GM23338 (cell line): Measurements from ENCODE around the gene TVP23A. TPM values are rescaled to one million over a fixed set of nuclear protein-coding genes. Genes with fewer than 3 reads are reported as not detected.

Source experiments
- ATAC-seq: fragments of 200-7000 bp; cut with Tn5 transposase; 3 replicates; pipeline ENCODE4 v1.9.1; 2020
- DNase-seq: peaks from one replicate; pipeline ENCODE4 v3.0.0-alpha.2; 2015; ENCODE audit warnings: low spot score
- H2AFZ ChIP-seq: fragments of 200-600 bp; sonication (generic); 2 replicates; pipeline ENCODE4 v1.8.0; 2016; ENCODE audit warnings: antibody characterized with exemption, mild to moderate bottlenecking, moderate library complexity
- H3F3A ChIP-seq: fragments of 200-600 bp; sonication (generic); replicated peaks from 2 replicates; pipeline ENCODE4 v1.8.0; 2017; ENCODE audit warnings: antibody characterized with exemption, mixed run types, low read depth
- H3K27ac ChIP-seq: fragments of 200-600 bp; sonication (generic); 2 replicates; pipeline ENCODE4 v1.6.1; 2016; ENCODE audit warnings: low read depth
- H3K27me3 ChIP-seq: fragments of 200-600 bp; sonication (generic); 2 replicates; pipeline ENCODE4 v1.8.0; 2016; ENCODE audit warnings: mild to moderate bottlenecking, mixed run types, moderate library complexity; ENCODE audit not compliant: insufficient read depth
- H3K36me3 ChIP-seq: fragments of 200-600 bp; sonication (generic); 2 replicates; pipeline ENCODE4 v1.8.0; 2016; ENCODE audit warnings: mild to moderate bottlenecking; ENCODE audit not compliant: insufficient read depth
- H3K4me1 ChIP-seq: fragments of 200-600 bp; sonication (generic); 2 replicates; pipeline ENCODE4 v1.8.0; 2016; ENCODE audit warnings: mild to moderate bottlenecking, moderate library complexity; ENCODE audit not compliant: insufficient read depth
- H3K4me2 ChIP-seq: fragments of 200-600 bp; sonication (generic); 2 replicates; pipeline ENCODE4 v1.7.1; 2017; ENCODE audit warnings: mixed run types
- H3K4me3 ChIP-seq: fragments of 200-600 bp; sonication (generic); 2 replicates; pipeline ENCODE4 v1.6.1; 2016; ENCODE audit warnings: mixed run types
- H3K79me2 ChIP-seq: fragments of 200-600 bp; sonication (generic); replicated peaks from 2 replicates; pipeline ENCODE4 v1.8.0; 2017; ENCODE audit warnings: mild to moderate bottlenecking; ENCODE audit not compliant: insufficient read depth
- H3K9me2 ChIP-seq: fragments of 200-600 bp; sonication (generic); 2 replicates; pipeline ENCODE4 v1.8.0; 2017; ENCODE audit not compliant: insufficient read depth
- H4K20me1 ChIP-seq: fragments of 200-600 bp; sonication (generic); replicated peaks from 2 replicates; pipeline ENCODE4 v1.8.0; 2017; ENCODE audit warnings: mild to moderate bottlenecking; ENCODE audit not compliant: insufficient read depth
- H3K27ac Mint-ChIP-seq: 2 replicates; pipeline ENCODE4 v1.8.0; 2020; ENCODE audit warnings: inconsistent platforms, mild to moderate bottlenecking, moderate library complexity, mixed read lengths
- H3K27me3 Mint-ChIP-seq: 3 replicates; pipeline ENCODE4 v1.8.0; 2022; ENCODE audit warnings: low read depth, mild to moderate bottlenecking, moderate library complexity, mixed read lengths, inconsistent platforms; ENCODE audit not compliant: insufficient read depth, poor library complexity
- H3K36me3 Mint-ChIP-seq: 3 replicates; pipeline ENCODE4 v1.8.0; 2021; ENCODE audit warnings: low read depth, mild to moderate bottlenecking, inconsistent platforms, moderate library complexity, mixed read lengths
- H3K4me1 Mint-ChIP-seq: 3 replicates; pipeline ENCODE4 v1.8.0; 2020; ENCODE audit warnings: mild to moderate bottlenecking, inconsistent platforms, mixed read lengths
- H3K4me3 Mint-ChIP-seq: 3 replicates; pipeline ENCODE4 v1.8.0; 2021; ENCODE audit warnings: moderate library complexity, mild to moderate bottlenecking, inconsistent platforms, mixed read lengths
- H3K9me3 Mint-ChIP-seq: 3 replicates; pipeline ENCODE4 v1.8.0; 2020; ENCODE audit warnings: moderate library complexity, mild to moderate bottlenecking, inconsistent platforms, mixed read lengths
- CREB1 ChIP-seq: fragments of 250-450 bp; sonication (Bioruptor Pico); IDR thresholded peaks from 2 replicates; pipeline ENCODE4 v1.5.0; 2020; ENCODE audit warnings: low read depth, mild to moderate bottlenecking, moderate library complexity
- CTCF ChIP-seq, 2 experiments: fragments of 200-600 bp in 1 of 2; sonication (generic) in 1 of 2; conservative IDR thresholded peaks; 2 replicates each; pipeline versions ENCODE4 v1.5.1 to v1.6.1; 2016 to 2017; ENCODE audit warnings: antibody characterized with exemption in 2 of 2, low read depth in 2 of 2, mild to moderate bottlenecking in 2 of 2, moderate library complexity in 1 of 2
- ETS1 ChIP-seq: IDR thresholded peaks from 2 replicates; pipeline ENCODE4 v1.6.1; 2016; ENCODE audit warnings: antibody characterized with exemption
- EZH2 ChIP-seq: fragments of 200-600 bp; sonication (generic); IDR thresholded peaks from one replicate; pipeline ENCODE4 v1.8.0; 2017; ENCODE audit warnings: antibody characterized with exemption, mild to moderate bottlenecking, low read depth; ENCODE audit not compliant: unreplicated experiment
- EZH2phosphoT487 ChIP-seq: fragments of 200-600 bp; sonication (generic); IDR thresholded peaks from one replicate; pipeline ENCODE4 v1.8.1; 2018; ENCODE audit warnings: antibody characterized with exemption; ENCODE audit not compliant: unreplicated experiment
- JUNB ChIP-seq: IDR thresholded peaks from one replicate; pipeline ENCODE4 v1.6.1; 2016; ENCODE audit warnings: antibody characterized with exemption; ENCODE audit not compliant: unreplicated experiment
- POLR2AphosphoS5 ChIP-seq: IDR thresholded peaks from 2 replicates; pipeline ENCODE4 v1.6.1; 2016; ENCODE audit warnings: antibody characterized with exemption, low read depth
- REST ChIP-seq: IDR thresholded peaks from one replicate; pipeline ENCODE4 v1.6.1; 2018; ENCODE audit warnings: antibody characterized with exemption; ENCODE audit not compliant: unreplicated experiment
- ZNF331 ChIP-seq: fragments of 250-450 bp; sonication (Bioruptor Pico); IDR thresholded peaks from 2 replicates; pipeline ENCODE4 v1.5.0; 2020; ENCODE audit warnings: low read depth, mild to moderate bottlenecking, moderate library complexity
- polyA plus RNA-seq: library from polyadenylated mRNA; unstranded; fragments of >200 nt; fragmentation: Nextera tagmentation; extraction: Ambion mirVana; gene quantifications from 2 replicates; pipeline ENCODE4 v1.2.1, GENCODE V29; 2016
- total RNA-seq: library from RNA; depleted of rRNA; stranded (reverse); fragments of >200 nt; shearing (Covaris generic); gene quantifications from 2 replicates; pipeline ENCODE4 v1.2.3, GENCODE V29; 2014

Gene TVP23A
- total and polyA plus RNA-seq, 2 experiments from 2014 or later, result 2.8 to 4.5 TPM

DNA sequence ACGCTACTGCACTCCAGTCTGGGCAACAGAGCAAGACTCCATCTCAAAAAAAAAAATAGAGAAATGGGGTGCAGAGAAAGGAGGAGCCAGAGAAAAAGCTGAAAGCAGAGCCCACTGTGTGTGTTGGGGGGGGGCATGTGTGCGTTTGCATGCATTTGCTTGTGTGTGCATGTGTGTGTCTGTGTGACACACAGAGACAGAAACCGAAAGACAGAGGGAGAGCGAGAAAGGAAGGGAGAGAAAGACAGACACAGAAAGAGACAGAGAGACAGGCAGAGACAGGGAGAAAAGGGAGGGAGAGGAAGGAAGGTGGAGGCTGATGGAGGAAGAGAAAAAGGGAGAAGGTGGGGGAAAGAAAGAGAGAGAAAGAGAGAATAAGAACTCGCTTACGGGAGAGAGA lies 48.6 kb upstream of the TVP23A start (continued):
- TF ChIP-seq CTCF (conservative IDR thresholded peaks at IDR 0.05; ENCODE audit: low read depth in 2 of 2) (no peak), POLR2AphosphoS5 (no peak), CREB1 (CRISPR knock-in tag) (no peak), ETS1 (no peak), REST (no peak), JUNB (no peak), EZH2phosphoT487 (no peak)

GRCh38 chr16:10865991-10866966 lies 47.7 kb upstream of the TVP23A start:
- H3K4me3 ChIP-seq, result no peak overlapping the region
- H3K9me2 ChIP-seq, result no peaks in the 10 kb centered on the region
- Mint-ChIP-seq H3K27me3 (peaks cover 7% of the 10 kb centered on the region), H3K36me3 (no peaks in the 10 kb centered on the region), H3K27ac (no peak overlapping the region), H3K4me1 (peaks cover 6% of the 10 kb centered on the region; the same call in 2 of the 3 replicates), H3K4me3 (no peak overlapping the region), H3K9me3 (no peaks in the 10 kb centered on the region)
- no peak overlapping the region for H3K27ac ChIP-seq
- TF ChIP-seq ZNF331 (CRISPR knock-in tag) (no peak), POLR2AphosphoS5 (no peak), EZH2 (no peak)
- DNase-seq (no peak), ATAC-seq (no peak)
- H3K27me3 ChIP-seq, result no peaks in the 10 kb centered on the region
- H3F3A ChIP-seq, result no peaks in the 10 kb centered on the region
- H3K4me2 ChIP-seq, result no peak overlapping the region
- no peak overlapping the region for H2AFZ ChIP-seq
- peaks cover 4% of the 10 kb centered on the region; the same call in 1 of the 2 replicates for H3K4me1 ChIP-seq
- no peaks in the 10 kb centered on the region for H3K36me3 ChIP-seq
- H3K79me2 ChIP-seq, result no peaks in the 10 kb centered on the region
- H4K20me1 ChIP-seq, result no peaks in the 10 kb centered on the region
